K562 (cell line): ENCODE measurements around the gene FBXL13. TPM values are rescaled to one million over a fixed set of nuclear protein-coding genes. Genes with fewer than 3 reads are reported as not detected.

Experiments used
- ATAC-seq: fragments of 200-7000 bp; cut with Tn5 transposase; 3 replicates; pipeline ENCODE4 v1.9.1; 2020; ENCODE audit warnings: moderate library complexity
- BruUV-seq: library from RNA; stranded (reverse); fragments of 400-500 nt; replicated peaks from 2 replicates; lab custom pipeline; 2021; lab: Mats Ljungman, UMichigan
- CTCF ChIA-PET: fragments of 300-600 bp; formaldehyde crosslinking; extraction: SDS; loops from one replicate; lab custom pipeline; 2021; ENCODE audit warnings: low intra/inter-chr PET ratio; lab: Yijun Ruan, JAX
- POLR2A ChIA-PET: fragments of 300-600, 350-650 bp; sonication (Branson Sonifier 250); formaldehyde crosslinking; extraction: SDS; loops from one replicate; lab custom pipeline; 2021; ENCODE audit warnings: antibody characterized with exemption, inconsistent platforms; lab: Yijun Ruan, JAX
- DNase-seq, 4 experiments: peaks; one replicate each; pipeline versions ENCODE4 v3.0.0 to v3.0.0-alpha.2; 2011 to 2018; ENCODE audit warnings: low spot score in 3 of 4, mixed read lengths in 3 of 4; ENCODE audit errors: extremely low read depth in 1 of 4
- FAIRE-seq: peaks from 2 replicates; lab custom pipeline; 2011; peaks lifted over from hg19 to GRCh38; lab: Jason Lieb, UNC
- H2AFZ ChIP-seq: 2 replicates; pipeline ENCODE4 v1.6.0; 2011; ENCODE audit warnings: low read depth, low read length, control low read depth, inconsistent platforms
- H3K27ac ChIP-seq: fragments of 200-600 bp; 3 replicates; pipeline ENCODE4 v1.8.0; 2011; ENCODE audit warnings: low read depth, mild to moderate bottlenecking, control low read depth, inconsistent platforms, low read length, moderate library complexity, mixed read lengths; ENCODE audit errors: extremely low read depth
- H3K27me3 ChIP-seq, 2 experiments: fragments of 300-600 bp in 1 of 2; 2 replicates in 1 of 2; 3 replicates in 1 of 2; pipeline versions ENCODE4 v1.6.0 to v1.8.0; 2011; ENCODE audit warnings: inconsistent platforms in 2 of 2, low read length in 2 of 2, mild to moderate bottlenecking in 1 of 2, mixed read lengths in 1 of 2, moderate library complexity in 1 of 2; ENCODE audit not compliant: control insufficient read depth in 2 of 2, insufficient read depth in 2 of 2
- H3K36me3 ChIP-seq: fragments of 300-600 bp; 3 replicates; pipeline ENCODE4 v1.8.0; 2011; ENCODE audit warnings: mild to moderate bottlenecking, low read length, inconsistent platforms; ENCODE audit not compliant: control insufficient read depth, insufficient read depth
- H3K4me1 ChIP-seq, 2 experiments: fragments of 200-600 bp in 1 of 2; replicated peaks in 1 of 2; 2 replicates in 1 of 2; 3 replicates in 1 of 2; pipeline versions ENCODE4 v1.5.1 to v1.8.0; 2011; ENCODE audit warnings: inconsistent platforms in 2 of 2, low read length in 2 of 2, mild to moderate bottlenecking in 1 of 2, mixed read lengths in 1 of 2, moderate library complexity in 1 of 2; ENCODE audit not compliant: control insufficient read depth in 2 of 2, insufficient read depth in 2 of 2
- H3K4me2 ChIP-seq: 2 replicates; pipeline ENCODE4 v1.6.1; 2011; ENCODE audit warnings: low read length, control low read depth, inconsistent platforms, mixed read lengths; ENCODE audit not compliant: insufficient read depth
- H3K4me3 ChIP-seq: fragments of 200-600 bp; sonication (generic), shearing (Covaris generic); 2 replicates; pipeline ENCODE4 v1.5.1; 2016; ENCODE audit warnings: control low read depth, inconsistent platforms
- H3K79me2 ChIP-seq: fragments of 200-600 bp; 3 replicates; pipeline ENCODE4 v1.8.0; 2011; ENCODE audit warnings: low read length, inconsistent platforms; ENCODE audit not compliant: control insufficient read depth, insufficient read depth
- H3K9ac ChIP-seq, 2 experiments: 2 replicates each; pipeline versions ENCODE4 v1.6.0 to v1.6.1; 2011; ENCODE audit warnings: low read depth in 2 of 2, low read length in 2 of 2, control low read depth in 1 of 2, inconsistent platforms in 1 of 2, mild to moderate bottlenecking in 1 of 2, mixed read lengths in 1 of 2; ENCODE audit not compliant: insufficient read depth in 1 of 2
- H3K9me1 ChIP-seq: one replicate; pipeline ENCODE4 v1.6.0; 2011; ENCODE audit warnings: inconsistent platforms, mild to moderate bottlenecking, low read length, moderate library complexity; ENCODE audit not compliant: control insufficient read depth, insufficient read depth
- H3K9me3 ChIP-seq: replicated peaks from 2 replicates; pipeline ENCODE4 v1.5.1; 2011; ENCODE audit warnings: low read depth, low read length, inconsistent platforms; ENCODE audit not compliant: control insufficient read depth, insufficient read depth
- H4K20me1 ChIP-seq: replicated peaks from 2 replicates; pipeline ENCODE4 v1.6.1; 2011; ENCODE audit warnings: low read length, inconsistent platforms, mixed read lengths; ENCODE audit not compliant: control insufficient read depth, insufficient read depth
- PHF21A ChIP-seq: fragments of 450-650 bp; IDR thresholded peaks from 2 replicates; pipeline ENCODE4 v1.6.1; 2017; ENCODE audit warnings: low read depth, borderline replicate concordance
- PML ChIP-seq: IDR thresholded peaks from 2 replicates; pipeline ENCODE4 v1.6.1; 2012; ENCODE audit warnings: low read length, inconsistent platforms
- RREB1 ChIP-seq: fragments of 250-450 bp; sonication (Bioruptor Pico); IDR thresholded peaks from 2 replicates; pipeline ENCODE4 v1.4.0; 2020
- STAT6 ChIP-seq: sonication (generic); formaldehyde crosslinking; IDR thresholded peaks from 2 replicates; pipeline ENCODE4 v1.8.1; 2023; ENCODE audit warnings: mild to moderate bottlenecking, missing genetic modification reagents
- ZNF146 ChIP-seq: IDR thresholded peaks from one replicate; pipeline ENCODE4 v1.6.1; 2018; ENCODE audit warnings: missing compliant biosample characterization; ENCODE audit not compliant: unreplicated experiment
- ZNF57 ChIP-seq: fragments of 450-650 bp; formaldehyde crosslinking; IDR thresholded peaks from 2 replicates; pipeline ENCODE4 v1.4.0; 2020; ENCODE audit warnings: mild to moderate bottlenecking, moderate library complexity
- ZNF695 ChIP-seq: fragments of 450-650 bp; formaldehyde crosslinking; IDR thresholded peaks from 2 replicates; pipeline ENCODE4 v1.4.0; 2020; ENCODE audit warnings: mild to moderate bottlenecking, moderate library complexity
- WGBS: fragments of 100-300 bp; shearing (Covaris generic); methylation state at CpG from one replicate; pipeline ENCODE4 v1.1.6; 2016; ENCODE audit warnings: low coverage, mixed read lengths; ENCODE audit not compliant: insufficient coverage; ENCODE audit errors: missing lambda C conversion rate; 5-methylcytosine and 5-hydroxymethylcytosine counted together
- in situ Hi-C: fragments of 300-500 bp; cut with MboI; formaldehyde crosslinking; loops from 4 replicates; pipeline ENCODE4 v1.15.0; 2018; ENCODE audit warnings: inconsistent platforms, mixed read lengths
- intact Hi-C: fragments of 100-400 bp; cut with micrococcal nuclease; formaldehyde crosslinking; loops from 2 replicates; pipeline ENCODE4 v1.14.2; 2022
- polyA plus RNA-seq, 8 experiments: library from polyadenylated mRNA; depleted of rRNA in 4 of 8; stranded (reverse) in 5 of 8; unstranded in 3 of 8; fragments of >200 nt; fragmentation: Nextera tagmentation in 2 of 8; fragmentation: Illumina TruSeq in 1 of 8; extraction: Ambion mirVana in 2 of 8; extraction: Trizol in 1 of 8; gene quantifications; 2 replicates each; pipeline versions ENCODE4 v1.2.1 to v1.2.3, GENCODE V29; 2011 to 2014; ENCODE audit warnings: inconsistent platforms in 1 of 8, missing spikeins in 1 of 8
- total RNA-seq, 7 experiments: library from RNA; depleted of rRNA in 6 of 7; stranded (reverse); fragments of >200 nt in 6 of 7; fragmentation: Illumina TruSeq in 2 of 7; extraction: Trizol in 2 of 7; gene quantifications; 2 replicates each; pipeline versions ENCODE4 v1.2.1 to v1.2.3, GENCODE V29; 2011 to 2021; ENCODE audit warnings: low replicate concordance in 1 of 7

FBXL13 gene
- total and polyA plus RNA-seq, 9 of the 15 experiments (the other 6 are each of a cell fraction or from before 2014, with no cell fraction given), result 16.3 to 55.0 (median 25.4) TPM

GRCh38 chr7:102843850-102844249 is 230.7 kb downstream of the FBXL13 start:
- no peaks in the 10 kb centered on the region for H3K9me3 ChIP-seq
- no peaks in the 10 kb centered on the region for H3K4me1 ChIP-seq
- H3K27me3 ChIP-seq, result no peaks in the 10 kb centered on the region
- no peak for DNase-seq
- BruUV-seq, result no TSS peak
- H3K27ac ChIP-seq, result no peak overlapping the region
- intact Hi-C loops, result no loop called here
- CTCF ChIA-PET, result no interaction called here
- ATAC-seq, result no peak
- H3K9me1 ChIP-seq, result no peaks in the 10 kb centered on the region
- peaks cover 21% of the 10 kb centered on the region for H3K36me3 ChIP-seq
- H3K79me2 ChIP-seq, result no peaks in the 10 kb centered on the region
- no peak overlapping the region for H3K4me3 ChIP-seq
- whole genome bisulfite sequencing, result 89% methylated on average over 3 of the region's 3 CpGs
- H3K9ac ChIP-seq, result no peak overlapping the region
- in situ Hi-C loops, result no loop called here
- no peak for FAIRE-seq
- H4K20me1 ChIP-seq, result no peaks in the 10 kb centered on the region
- POLR2A ChIA-PET, result interaction anchor here (1.2 to 1.6 kb wide), 2 partner anchors 8 to 26 kb away, joined by 5 to 6 read pairs; no protein-coding TSS in a partner anchor
- no peak overlapping the region for H2AFZ ChIP-seq
- no peak overlapping the region for H3K4me2 ChIP-seq
- TF ChIP-seq ZNF695 (CRISPR knock-in tag), result no peak
- TF ChIP-seq RREB1 (CRISPR knock-in tag), result no peak
- TF ChIP-seq PHF21A, result no peak
- TF ChIP-seq ZNF146 (CRISPR knock-in tag), result no peak
- no peak for TF ChIP-seq ZNF57
- TF ChIP-seq STAT6 (CRISPR knock-in tag), result no peak
- TF ChIP-seq PML, result no peak
